CD14-positive monocyte (primary cell): ENCODE data around the gene ZNF652. TPM values are rescaled to one million over a fixed set of nuclear protein-coding genes. Genes with fewer than 3 reads are reported as not detected.
A peak's percentile ranks its signal among the peaks of the same experiment; 100 is the strongest.

Source experiments
- DNase-seq, 3 donors: peaks; one replicate each; pipeline ENCODE4 v3.0.0-alpha.2; 2011 to 2022
- H2AFZ ChIP-seq: 2 replicates; pipeline ENCODE4 v1.6.0; 2012; ENCODE audit warnings: mild to moderate bottlenecking, low read depth, low read length, inconsistent platforms; ENCODE audit not compliant: insufficient read depth, poor library complexity, severe bottlenecking
- H3K27ac ChIP-seq, 2 donors: 1 replicate in 1 of 2; 2 replicates in 1 of 2; pipeline ENCODE4 v1.5.1; 2012 to 2013; ENCODE audit warnings: low read length in 2 of 2, control low read depth in 1 of 2, inconsistent platforms in 1 of 2, low read depth in 1 of 2, mild to moderate bottlenecking in 1 of 2
- H3K27me3 ChIP-seq, 2 donors: one replicate each; pipeline versions ENCODE4 v1.6.0 to v1.6.1; 2011 to 2013; ENCODE audit warnings: low read length in 2 of 2; ENCODE audit not compliant: control insufficient read depth in 2 of 2, insufficient read depth in 2 of 2
- H3K36me3 ChIP-seq, 2 donors: replicated peaks in 1 of 2; 1 replicate in 1 of 2; 2 replicates in 1 of 2; pipeline versions ENCODE4 v1.5.1 to v1.6.1; 2012 to 2013; ENCODE audit warnings: low read length in 2 of 2, control low read depth in 1 of 2, inconsistent platforms in 1 of 2, mild to moderate bottlenecking in 1 of 2; ENCODE audit not compliant: insufficient read depth in 2 of 2, control insufficient read depth in 1 of 2
- H3K4me1 ChIP-seq, 2 donors: 1 replicate in 1 of 2; 2 replicates in 1 of 2; pipeline versions ENCODE4 v1.5.1 to v1.6.1; 2012 to 2013; ENCODE audit warnings: low read length in 2 of 2, control low read depth in 1 of 2, inconsistent platforms in 1 of 2, mild to moderate bottlenecking in 1 of 2, moderate library complexity in 1 of 2; ENCODE audit not compliant: insufficient read depth in 2 of 2, control insufficient read depth in 1 of 2
- H3K4me2 ChIP-seq: replicated peaks from 2 replicates; pipeline ENCODE3; 2012; ENCODE audit warnings: low read length, moderate library complexity, mild to moderate bottlenecking; ENCODE audit not compliant: poor library complexity, severe bottlenecking; ENCODE audit errors: extremely low read depth
- H3K4me3 ChIP-seq, 3 experiments: fragments of 200-600 bp in 1 of 3; sonication (generic) in 1 of 3; replicated peaks in 1 of 3; 1 replicate in 2 of 3; 2 replicates in 1 of 3; pipeline ENCODE4 v1.5.1; 2011 to 2013; ENCODE audit warnings: low read length in 3 of 3, mild to moderate bottlenecking in 3 of 3, control low read depth in 2 of 3, low read depth in 2 of 3, inconsistent platforms in 1 of 3, moderate library complexity in 1 of 3
- H3K79me2 ChIP-seq: 2 replicates; pipeline ENCODE4 v1.6.0; 2012; ENCODE audit warnings: mild to moderate bottlenecking, control low read depth, inconsistent platforms, low read length, moderate library complexity; ENCODE audit not compliant: insufficient read depth
- H3K9ac ChIP-seq: 2 replicates; pipeline ENCODE4 v1.6.0; 2017; ENCODE audit warnings: low read length, mild to moderate bottlenecking; ENCODE audit not compliant: insufficient read depth, poor library complexity, severe bottlenecking
- H3K9me3 ChIP-seq, 2 donors: replicated peaks in 1 of 2; 1 replicate in 1 of 2; 2 replicates in 1 of 2; pipeline versions ENCODE4 v1.5.1 to v1.6.1; 2012 to 2013; ENCODE audit warnings: low read length in 2 of 2, control low read depth in 1 of 2; ENCODE audit not compliant: control insufficient read depth in 1 of 2, insufficient read depth in 1 of 2
- H4K20me1 ChIP-seq: 2 replicates; pipeline ENCODE4 v1.6.0; 2012; ENCODE audit warnings: mild to moderate bottlenecking, low read length, control low read depth, moderate library complexity; ENCODE audit not compliant: insufficient read depth
- H3K27ac Mint-ChIP-seq, 7 donors: one replicate each; pipeline ENCODE4 v1.8.0; 2020; ENCODE audit warnings: mild to moderate bottlenecking in 7 of 7, mixed read lengths in 7 of 7, moderate library complexity in 6 of 7, inconsistent platforms in 2 of 7
- H3K27me3 Mint-ChIP-seq, 3 donors: one replicate each; pipeline ENCODE4 v1.8.0; 2021 to 2022; ENCODE audit warnings: low read depth in 3 of 3, mild to moderate bottlenecking in 3 of 3, mixed read lengths in 3 of 3, moderate library complexity in 3 of 3, inconsistent platforms in 1 of 3
- H3K36me3 Mint-ChIP-seq, 2 donors: one replicate each; pipeline ENCODE4 v1.8.0; 2020; ENCODE audit warnings: mixed read lengths in 2 of 2, inconsistent platforms in 1 of 2, mild to moderate bottlenecking in 1 of 2
- H3K4me1 Mint-ChIP-seq: one replicate; pipeline ENCODE4 v1.8.0; 2020; ENCODE audit warnings: mild to moderate bottlenecking, mixed read lengths
- H3K4me3 Mint-ChIP-seq, 2 donors: one replicate each; pipeline ENCODE4 v1.8.0; 2020; ENCODE audit warnings: mild to moderate bottlenecking in 2 of 2, mixed read lengths in 2 of 2, moderate library complexity in 1 of 2
- H3K9me3 Mint-ChIP-seq, 7 donors: one replicate each; pipeline ENCODE4 v1.8.0; 2020 to 2022; ENCODE audit warnings: mixed read lengths in 7 of 7, mild to moderate bottlenecking in 6 of 7, moderate library complexity in 6 of 7, inconsistent platforms in 2 of 7
- WGBS: methylation state at CpG from one replicate; pipeline ENCODE4 v1.1.5; 2013; ENCODE audit warnings: missing lambda C conversion rate; ENCODE audit not compliant: insufficient coverage; 5-methylcytosine and 5-hydroxymethylcytosine counted together
- intact Hi-C, 2 donors: fragments of 100-400 bp; cut with micrococcal nuclease; formaldehyde crosslinking; loops; one replicate each; pipeline versions ENCODE4 v1.15.0 to v1.15.1; 2023
- polyA plus RNA-seq, 3 donors: library from polyadenylated mRNA; depleted of rRNA in 1 of 3; unstranded in 2 of 3; stranded (reverse) in 1 of 3; fragments of 300-500 nt in 2 of 3; fragments of >200 nt in 1 of 3; fragmentation: Illumina TruSeq in 2 of 3; gene quantifications; 1 replicate in 2 of 3; 2 replicates in 1 of 3; pipeline ENCODE4 v1.2.3, GENCODE V29; 2012 to 2021
- TF ChIP-seq, protein P1 (sequence below): fragments of 200-600 bp; IDR thresholded peaks from one replicate; pipeline ENCODE4 v1.8.0; 2022; ENCODE audit warnings: antibody characterized with exemption, mild to moderate bottlenecking

The ZNF652 gene
- polyA plus RNA-seq, 3 donors: 16.9 to 19.8 (median 18.8) TPM

DNA sequence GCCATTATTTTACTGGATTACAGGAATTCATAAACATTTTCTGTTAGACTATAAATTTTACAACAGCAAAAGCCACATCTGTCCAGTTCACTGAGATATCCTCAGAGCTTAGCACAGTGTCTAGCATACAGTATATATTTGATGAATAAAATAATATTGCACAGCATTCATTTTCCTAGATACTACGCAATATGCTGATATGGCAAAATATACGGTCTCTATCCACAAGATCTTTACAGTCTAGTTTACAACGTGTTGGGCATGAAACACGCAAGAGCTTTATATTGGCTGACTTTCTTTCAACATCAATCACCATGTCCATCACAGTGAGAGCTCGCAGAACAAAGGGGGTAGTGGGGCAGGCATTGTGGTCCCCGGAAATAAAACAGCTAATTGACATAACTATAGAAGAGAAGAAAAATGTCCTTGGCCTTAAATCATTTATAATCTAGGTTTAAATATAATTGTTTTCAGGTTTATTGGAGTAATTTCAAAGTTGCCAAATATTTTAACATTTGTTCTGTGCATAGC is 43.5 kb downstream of the ZNF652 start:
- Mint-ChIP-seq H3K4me1 (peaks cover 39% of the 10 kb centered on the region), H3K27ac (peak overlapping the region in 1 of 7 donors; percentile 21), H3K36me3 (peaks cover 0 to 29% of the 10 kb centered on the region in 2 donors), H3K9me3 (no peaks in the 10 kb centered on the region), H3K4me3 (no peak overlapping the region), H3K27me3 (no peaks in the 10 kb centered on the region)
- H3K36me3 ChIP-seq: peaks cover 3 to 6% of the 10 kb centered on the region in 2 donors
- H3K27ac ChIP-seq: peak overlapping the region in 1 of 2 donors; percentile 39
- intact Hi-C loops: loop anchor here in 1 of 2 donors (5.0 kb wide), 1 partner anchor 44 kb away; the partner anchor contains the start of gene ZNF652
- H3K9ac ChIP-seq: no peak overlapping the region
- H3K4me1 ChIP-seq: peaks cover 33 to 38% of the 10 kb centered on the region in 2 donors
- peaks cover 56% of the 10 kb centered on the region for H3K79me2 ChIP-seq
- no peak overlapping the region for H3K4me3 ChIP-seq
- TF ChIP-seq, protein P1, sequence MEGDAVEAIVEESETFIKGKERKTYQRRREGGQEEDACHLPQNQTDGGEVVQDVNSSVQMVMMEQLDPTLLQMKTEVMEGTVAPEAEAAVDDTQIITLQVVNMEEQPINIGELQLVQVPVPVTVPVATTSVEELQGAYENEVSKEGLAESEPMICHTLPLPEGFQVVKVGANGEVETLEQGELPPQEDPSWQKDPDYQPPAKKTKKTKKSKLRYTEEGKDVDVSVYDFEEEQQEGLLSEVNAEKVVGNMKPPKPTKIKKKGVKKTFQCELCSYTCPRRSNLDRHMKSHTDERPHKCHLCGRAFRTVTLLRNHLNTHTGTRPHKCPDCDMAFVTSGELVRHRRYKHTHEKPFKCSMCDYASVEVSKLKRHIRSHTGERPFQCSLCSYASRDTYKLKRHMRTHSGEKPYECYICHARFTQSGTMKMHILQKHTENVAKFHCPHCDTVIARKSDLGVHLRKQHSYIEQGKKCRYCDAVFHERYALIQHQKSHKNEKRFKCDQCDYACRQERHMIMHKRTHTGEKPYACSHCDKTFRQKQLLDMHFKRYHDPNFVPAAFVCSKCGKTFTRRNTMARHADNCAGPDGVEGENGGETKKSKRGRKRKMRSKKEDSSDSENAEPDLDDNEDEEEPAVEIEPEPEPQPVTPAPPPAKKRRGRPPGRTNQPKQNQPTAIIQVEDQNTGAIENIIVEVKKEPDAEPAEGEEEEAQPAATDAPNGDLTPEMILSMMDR: no peak
- H3K4me2 ChIP-seq: no peak overlapping the region
- H2AFZ ChIP-seq: no peak overlapping the region
- DNase-seq: no peak
- no peaks in the 10 kb centered on the region for H3K27me3 ChIP-seq
- H4K20me1 ChIP-seq: peaks cover 18% of the 10 kb centered on the region
- no peaks in the 10 kb centered on the region for H3K9me3 ChIP-seq
- WGBS: no CpG with 5 or more reads among the region's 6 CpGs

DNA sequence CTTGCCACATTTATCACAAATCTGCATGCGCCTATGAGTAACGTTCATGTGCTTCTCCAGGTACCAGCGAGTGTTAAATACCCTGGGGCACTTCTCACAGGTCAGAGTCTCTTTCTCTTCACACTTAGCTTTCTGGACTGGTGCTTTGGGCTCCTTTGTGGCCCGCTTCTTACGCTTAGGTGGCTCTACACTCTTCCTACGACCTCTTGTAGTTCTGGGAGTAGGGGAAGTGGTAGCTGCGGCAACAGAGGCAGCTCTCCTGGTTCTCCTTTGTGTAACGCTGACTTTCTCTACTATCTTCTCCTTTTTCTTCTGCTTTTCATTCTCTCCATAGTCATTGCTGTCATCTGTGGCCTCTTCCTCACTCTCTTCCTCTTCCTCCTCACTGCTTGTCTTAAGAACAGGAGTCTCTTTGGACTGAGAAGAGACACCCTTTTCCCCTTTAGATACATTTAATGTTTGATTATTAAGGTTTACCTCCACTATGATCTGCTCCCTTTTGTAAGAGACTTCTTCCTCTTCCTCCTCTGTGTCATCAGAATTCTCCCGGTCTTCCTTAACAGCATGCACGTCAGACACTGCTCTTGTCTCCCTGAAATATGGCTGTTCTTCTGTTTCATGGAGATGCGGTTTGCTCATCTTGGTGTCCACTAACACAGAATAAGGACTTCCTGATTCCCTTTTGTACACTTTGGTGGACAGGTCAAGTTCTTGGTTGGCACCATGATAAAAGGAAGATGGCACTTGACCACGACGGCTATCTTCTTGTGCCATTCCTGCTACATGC is 45.0 kb downstream of the ZNF652 start:
- H3K4me3 Mint-ChIP-seq: peak overlapping the region; percentile 54 to 79
- peaks cover 28 to 32% of the 10 kb centered on the region in 2 donors for H3K4me1 ChIP-seq
- peak overlapping the region; percentile 63 for H3K4me2 ChIP-seq
- peak overlapping the region; percentile 76 to 94 (median 90) for H3K27ac Mint-ChIP-seq
- H3K27me3 ChIP-seq: no peaks in the 10 kb centered on the region
- 8% methylated on average over 2 of the region's 13 CpGs for WGBS
- no peaks in the 10 kb centered on the region for H3K27me3 Mint-ChIP-seq
- no peaks in the 10 kb centered on the region for H3K9me3 ChIP-seq
- intact Hi-C loops: loop anchor here (1.0 to 5.0 kb wide), 2 partner anchors 45 to 78 kb away; partner anchors contain the start of gene ZNF652 (in 1 of the 2)
- peak overlapping the region; percentile 50 for H2AFZ ChIP-seq
- H3K36me3 Mint-ChIP-seq: peaks cover 4 to 27% of the 10 kb centered on the region in 2 donors
- peak overlapping the region in 1 of 3 experiments; percentile 56 for H3K4me3 ChIP-seq
- DNase-seq: peak; percentile 41 to 70 (median 59)
- H3K4me1 Mint-ChIP-seq: peaks cover 32% of the 10 kb centered on the region
- peaks cover 10 to 16% of the 10 kb centered on the region in 2 donors for H3K36me3 ChIP-seq
- peaks cover 11% of the 10 kb centered on the region for H4K20me1 ChIP-seq
- H3K9ac ChIP-seq: peak overlapping the region; percentile 19
- peaks cover 42% of the 10 kb centered on the region for H3K79me2 ChIP-seq
- H3K27ac ChIP-seq: peak overlapping the region; percentile 37 to 76
- TF ChIP-seq, protein P1: no peak
- H3K9me3 Mint-ChIP-seq: no peaks in the 10 kb centered on the region
